ENCODE measurements around the gene RPRD2. TPM values are rescaled to one million over a fixed set of nuclear protein-coding genes. Genes with fewer than 3 reads are reported as not detected.
"Not testable (repeated sequence)": the region's sequence is repeated elsewhere in the genome, so short reads cannot be mapped to it uniquely, and the experiment has no call there.

Gene RPRD2
- polyA plus RNA-seq, 1 donor from 2014 or later = 8.6 TPM

GRCh38 chr1:150392627-150393026 lies 28.7 kb downstream of the RPRD2 start:
- Histone ChIP-seq H3K36me3 (ENCODE audit: insufficient read depth, low read length) (no peaks in the 10 kb centered on the region), H3K4me2 (ENCODE audit: low read length) (no peak overlapping the region), H2AFZ (ENCODE audit: low read depth, low read length) (no peak overlapping the region), H3K4me3 (ENCODE audit: low read length) (no peak overlapping the region), H3K9me3 (ENCODE audit: low read length) (no peaks in the 10 kb centered on the region), H3K27ac (ENCODE audit: low read length) (no peak overlapping the region), H4K20me1 (ENCODE audit: insufficient read depth) (no peaks in the 10 kb centered on the region), H3K9ac (ENCODE audit: low read length) (no peak overlapping the region), H3K9me2 (ENCODE audit: insufficient read depth, low read length) (no peaks in the 10 kb centered on the region), H3K27me3 (ENCODE audit: insufficient read depth, low read depth, low read length) (no peaks in the 10 kb centered on the region), H3K79me2 (replicated peaks; ENCODE audit: insufficient read depth, low read length) (peaks cover 50% of the 10 kb centered on the region), H3F3A (ENCODE audit: insufficient read depth, low read length, poor library complexity, severe bottlenecking) (no peaks in the 10 kb centered on the region)
- no peak for TF ChIP-seq RAD21 (conservative IDR thresholded peaks at IDR 0.05)
- TF ChIP-seq TAF1 (IDR thresholded peaks at IDR 0.05; ENCODE audit: low read depth) = no peak
- no peak for TF ChIP-seq SMC3 (conservative IDR thresholded peaks at IDR 0.05; ENCODE audit: poor library complexity)
- TF ChIP-seq REST (IDR thresholded peaks at IDR 0.05; ENCODE audit: borderline replicate concordance) = no peak
- no peak for TF ChIP-seq EZH2 (IDR thresholded peaks at IDR 0.05; ENCODE audit: borderline replicate concordance, insufficient read depth, low read length, poor library complexity, severe bottlenecking)
- TF ChIP-seq CTCF (IDR thresholded peaks at IDR 0.05; ENCODE audit: poor library complexity, severe bottlenecking) = no peak

GRCh38 chr1:150395115-150395514 lies 31.2 kb downstream of the RPRD2 start:
- not testable (repeated sequence) for H3K9me3 ChIP-seq (ENCODE audit: low read length); H3F3A ChIP-seq (ENCODE audit: insufficient read depth, low read length, poor library complexity, severe bottlenecking); H4K20me1 ChIP-seq (ENCODE audit: insufficient read depth); H3K9ac ChIP-seq (ENCODE audit: low read length); H3K27me3 ChIP-seq (ENCODE audit: insufficient read depth, low read depth, low read length); H3K36me3 ChIP-seq (ENCODE audit: insufficient read depth, low read length); H3K4me2 ChIP-seq (ENCODE audit: low read length); H3K27ac ChIP-seq (ENCODE audit: low read length); H3K4me3 ChIP-seq (ENCODE audit: low read length); H3K9me2 ChIP-seq (ENCODE audit: insufficient read depth, low read length); H2AFZ ChIP-seq (ENCODE audit: low read depth, low read length)
- H3K79me2 ChIP-seq (replicated peaks; ENCODE audit: insufficient read depth, low read length) = peaks cover 56% of the 10 kb centered on the region

- Histone ChIP-seq H3K4me2 (ENCODE audit: low read length) (no peak overlapping the region), H3K4me3 (ENCODE audit: low read length) (no peak overlapping the region)
- TF ChIP-seq CTCF (IDR thresholded peaks at IDR 0.05; ENCODE audit: poor library complexity, severe bottlenecking) (no peak), TAF1 (IDR thresholded peaks at IDR 0.05; ENCODE audit: low read depth) (no peak), SMC3 (conservative IDR thresholded peaks at IDR 0.05; ENCODE audit: poor library complexity) (no peak), MXI1 (conservative IDR thresholded peaks at IDR 0.05; ENCODE audit: poor library complexity, severe bottlenecking) (no peak), POLR2AphosphoS5 (IDR thresholded peaks at IDR 0.05) (no peak), RAD21 (conservative IDR thresholded peaks at IDR 0.05) (no peak), EZH2 (IDR thresholded peaks at IDR 0.05; ENCODE audit: borderline replicate concordance, insufficient read depth, low read length, poor library complexity, severe bottlenecking) (no peak), REST (IDR thresholded peaks at IDR 0.05; ENCODE audit: borderline replicate concordance) (no peak)
Observed at GRCh38 chr1:150397392-150398032, 33.6 kb downstream of the RPRD2 start.

More at GRCh38 chr1:150397392-150398032, 33.6 kb downstream of the RPRD2 start:
- H3K9me3 ChIP-seq (ENCODE audit: low read length) = peaks cover 3% of the 10 kb centered on the region
- no peaks in the 10 kb centered on the region for H3K27me3 ChIP-seq (ENCODE audit: insufficient read depth, low read depth, low read length)
- H3K9me2 ChIP-seq (ENCODE audit: insufficient read depth, low read length) = no peaks in the 10 kb centered on the region
- no peaks in the 10 kb centered on the region for H3K36me3 ChIP-seq (ENCODE audit: insufficient read depth, low read length)
- no peak overlapping the region for H3K27ac ChIP-seq (ENCODE audit: low read length)
- H3F3A ChIP-seq (ENCODE audit: insufficient read depth, low read length, poor library complexity, severe bottlenecking) = no peaks in the 10 kb centered on the region
- no peaks in the 10 kb centered on the region for H4K20me1 ChIP-seq (ENCODE audit: insufficient read depth)
- H3K79me2 ChIP-seq (replicated peaks; ENCODE audit: insufficient read depth, low read length) = peaks cover 51% of the 10 kb centered on the region
- H2AFZ ChIP-seq (ENCODE audit: low read depth, low read length) = no peak overlapping the region
- no peak overlapping the region for H3K9ac ChIP-seq (ENCODE audit: low read length)
